COLO829 (cell line): ENCODE measurements around the gene ATL3.
"Not testable (repeated sequence)": the region's sequence is repeated elsewhere in the genome, so short reads cannot be mapped to it uniquely, and the experiment has no call there.

ENCODE experiments used
- DNase-seq: peaks from one replicate; pipeline ENCODE4 v3.0.0; 2012; ENCODE audit warnings: low spot score

ATL3 gene

DNA sequence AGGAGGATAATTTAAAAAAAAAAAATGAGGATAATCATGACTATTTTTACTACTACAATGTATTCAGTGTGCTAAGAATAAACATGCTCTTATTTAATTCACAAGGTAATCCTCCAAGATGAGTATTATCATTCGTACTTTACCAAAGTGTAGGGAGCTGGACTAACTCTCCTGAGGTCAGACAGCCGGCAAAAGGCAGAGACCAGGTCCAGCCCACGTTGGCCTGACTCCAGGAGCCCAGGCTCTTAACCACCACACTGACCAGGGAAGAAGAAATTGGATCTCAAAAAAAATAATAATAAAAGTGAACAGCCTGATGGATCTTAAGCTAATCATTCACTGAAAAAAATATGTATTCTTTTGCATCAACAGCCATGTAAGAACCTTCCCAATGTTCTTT lies 82.2 kb downstream of the ATL3 start:
- DNase-seq: no peak

DNA sequence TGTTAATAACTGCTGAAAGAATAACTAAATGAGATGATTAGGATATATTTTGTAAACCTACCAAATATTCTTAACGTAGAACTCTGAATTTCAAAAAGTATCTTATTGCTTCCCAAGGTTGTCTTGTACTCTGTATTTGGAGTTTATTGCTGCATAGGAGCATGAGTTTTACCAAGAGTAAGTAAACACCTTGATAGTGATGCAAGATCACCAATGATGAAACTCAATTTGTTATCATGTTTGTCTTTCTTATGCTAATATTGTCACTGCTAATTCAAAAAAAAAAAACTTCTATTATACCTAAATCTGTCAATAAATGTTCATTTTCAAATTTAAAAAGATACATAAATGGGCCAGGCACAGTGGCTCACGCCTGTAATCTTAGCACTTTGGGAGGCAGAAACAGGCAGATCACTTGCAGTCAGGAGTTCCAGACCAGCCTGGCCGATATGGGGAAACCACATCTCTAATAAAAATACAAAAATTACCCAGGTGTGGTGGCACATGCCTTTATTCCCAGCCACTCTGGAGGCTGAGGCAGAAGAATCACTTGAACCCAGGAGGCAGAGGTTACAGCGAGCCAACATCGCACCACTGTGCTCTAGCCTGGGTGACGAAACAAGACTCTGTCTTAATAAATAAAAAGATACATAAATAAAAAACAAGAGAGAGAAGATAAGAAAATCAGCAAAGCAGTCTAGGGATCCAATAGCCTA lies 84.6 kb downstream of the ATL3 start:
- no peak for DNase-seq

DNA sequence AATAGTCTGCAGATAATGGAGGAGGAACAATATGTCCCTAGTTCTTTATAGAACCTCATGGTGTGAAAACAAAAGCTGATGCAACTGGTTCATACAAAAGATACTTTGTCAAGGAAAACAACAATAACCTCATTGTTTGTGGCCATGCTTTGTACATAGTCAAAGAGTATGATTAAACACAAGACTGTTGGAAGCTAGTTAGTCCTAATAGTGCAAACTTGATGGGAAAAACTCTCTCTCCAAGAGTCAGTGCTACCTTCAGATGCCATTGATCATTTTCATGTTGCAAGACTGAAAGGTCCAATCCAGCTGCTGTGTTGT lies 87.9 kb downstream of the ATL3 start:
- DNase-seq: peak; percentile 64

DNA sequence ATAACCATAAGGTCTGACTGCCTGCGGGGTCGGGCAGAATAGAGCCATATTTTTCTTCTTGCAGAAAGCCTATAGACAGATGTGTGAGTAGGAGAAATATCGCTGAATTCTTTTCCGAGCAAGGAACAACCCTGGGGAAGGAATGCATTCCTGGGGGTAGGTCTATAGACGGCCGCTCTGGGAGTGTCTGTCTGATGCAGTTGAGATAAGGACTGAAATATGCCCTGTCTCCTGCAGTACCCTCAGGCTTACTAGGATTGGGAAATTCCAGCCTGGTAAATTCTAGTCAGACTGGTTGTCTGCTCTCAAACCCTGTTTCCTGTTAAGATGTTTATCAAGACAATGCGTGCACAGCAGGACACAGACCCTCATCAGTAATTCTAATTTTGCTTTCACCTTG lies 90.0 kb downstream of the ATL3 start:
- not testable (repeated sequence) for DNase-seq

DNA sequence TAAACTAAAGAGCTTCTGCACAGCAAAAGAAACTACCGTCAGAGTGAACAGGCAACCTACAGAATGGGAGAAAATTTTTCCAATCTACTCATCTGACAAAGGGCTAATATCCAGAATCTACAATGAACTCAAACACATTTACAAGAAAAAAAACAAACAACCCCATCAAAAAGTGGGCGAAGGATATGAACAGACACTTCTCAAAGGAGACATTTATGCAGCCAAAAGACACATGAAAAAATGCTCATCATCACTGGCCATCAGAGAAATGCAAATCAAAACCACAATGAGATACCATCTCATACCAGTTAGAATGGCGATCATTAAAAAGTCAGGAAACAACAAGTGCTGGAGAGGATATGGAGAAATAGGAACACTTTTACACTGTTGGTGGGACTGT lies 92.3 kb downstream of the ATL3 start:
- DNase-seq: not testable (repeated sequence)

DNA sequence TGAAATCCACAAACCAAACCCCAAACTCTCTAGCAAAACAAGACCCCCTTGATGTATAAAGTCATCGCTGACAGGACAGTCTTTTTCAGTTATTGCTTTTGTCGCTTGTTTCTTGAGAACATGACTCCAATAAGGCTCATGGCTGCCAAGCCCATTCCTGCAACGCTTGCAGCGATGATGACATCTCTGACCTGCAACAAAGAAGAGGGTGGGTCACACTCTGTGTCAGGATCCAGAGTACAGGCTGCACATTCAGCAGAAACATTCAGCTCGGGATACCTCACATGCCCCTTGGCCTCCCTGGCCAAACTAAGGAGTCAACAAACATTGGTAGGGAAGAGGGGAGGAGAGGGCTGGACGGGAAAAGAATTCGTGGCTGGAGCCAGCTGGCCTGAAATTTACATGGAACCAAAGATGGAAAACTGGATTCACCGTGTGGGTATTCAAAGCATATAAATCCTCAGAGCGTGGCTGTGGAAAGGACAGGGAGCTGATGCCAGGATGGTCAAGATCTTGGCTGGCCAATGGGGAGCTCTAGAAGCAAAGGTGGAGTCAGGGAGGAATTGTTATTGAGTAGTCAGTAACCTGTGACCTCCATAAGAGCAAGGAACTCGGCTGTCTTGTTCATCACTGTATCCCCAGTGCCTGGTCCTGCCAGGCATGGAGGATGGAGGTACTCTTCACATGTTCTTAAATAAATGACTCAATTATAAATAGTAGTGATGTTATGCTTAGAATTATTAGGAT lies 96.1 kb downstream of the ATL3 start:
- no peak for DNase-seq
